Gastrocnemius medialis (tissue), 4 donors: ENCODE measurements around the gene ABHD17B. TPM values are rescaled to one million over a fixed set of nuclear protein-coding genes. Genes with fewer than 3 reads are reported as not detected.

Experiments used
- ATAC-seq, 2 donors: fragments of 150-250 bp; one replicate each; pipeline ENCODE4 v1.9.1; 2016
- DNase-seq, 2 donors: peaks; one replicate each; pipeline ENCODE4 v3.0.0-alpha.2; 2019
- H3K27ac ChIP-seq, 4 donors: fragments of 200-600 bp; sonication (generic); 1 replicate in 1 of 4; 2 replicates in 3 of 4; pipeline ENCODE4 v1.5.1; 2016 to 2018; ENCODE audit warnings: mild to moderate bottlenecking in 2 of 4, moderate library complexity in 1 of 4
- H3K27me3 ChIP-seq, 3 donors: fragments of 200-600 bp; sonication (generic) in 2 of 3; 1 replicate in 1 of 3; 2 replicates in 2 of 3; pipeline versions ENCODE4 v1.5.1 to v1.6.0; 2016 to 2019; ENCODE audit warnings: mild to moderate bottlenecking in 1 of 3, moderate library complexity in 1 of 3
- H3K36me3 ChIP-seq, 2 donors: fragments of 200-600 bp; sonication (generic) in 1 of 2; one replicate each; pipeline ENCODE4 v1.5.1; 2017 to 2018
- H3K4me1 ChIP-seq, 2 donors: fragments of 200-600 bp; sonication (generic) in 1 of 2; one replicate each; pipeline ENCODE4 v1.5.1; 2016 to 2017; ENCODE audit warnings: mild to moderate bottlenecking in 2 of 2
- H3K4me3 ChIP-seq, 4 donors: fragments of 200-600 bp; sonication (generic) in 3 of 4; 1 replicate in 1 of 4; 2 replicates in 3 of 4; pipeline ENCODE4 v1.5.1; 2016 to 2019; ENCODE audit warnings: mild to moderate bottlenecking in 2 of 4
- H3K9me3 ChIP-seq, 3 donors: fragments of 200-600 bp; sonication (generic) in 2 of 3; 1 replicate in 1 of 3; 2 replicates in 2 of 3; pipeline ENCODE4 v1.5.1; 2016 to 2019
- POLR2A ChIP-seq, 2 donors: fragments of 450-650 bp; IDR thresholded peaks; one replicate each; pipeline ENCODE4 v1.6.1; 2017; ENCODE audit warnings: antibody characterized with exemption in 2 of 2, mild to moderate bottlenecking in 2 of 2, moderate library complexity in 2 of 2
- in situ Hi-C, 4 donors: fragments of 200-750 bp; cut with MboI; loops; one replicate each; pipeline versions ENCODE4 v1.15.0 to v1.8.0; 2017; ENCODE audit warnings: low sequenced_read_pairs in 4 of 4
- intact Hi-C: fragments of 100-400 bp; cut with DNase I; formaldehyde crosslinking; loops from one replicate; pipeline ENCODE4 v1.15.1; 2023; ENCODE audit warnings: low total_unique reads
- total RNA-seq, 4 donors: library from RNA; depleted of rRNA; stranded (reverse); fragments of >200 nt; gene quantifications; one replicate each; pipeline versions ENCODE4 v1.1.0 to v1.2.3, GENCODE V29; 2016
- TF ChIP-seq, protein P1 (sequence below), 5 experiments: fragments of 450-650 bp in 3 of 5; fragments of 200-600 bp in 2 of 5; sonication (generic) in 2 of 5; IDR thresholded peaks in 4 of 5; conservative IDR thresholded peaks in 1 of 5; 1 replicate in 4 of 5; 2 replicates in 1 of 5; pipeline ENCODE4 v1.5.1; 2016 to 2019; ENCODE audit warnings: antibody characterized with exemption in 5 of 5, mild to moderate bottlenecking in 3 of 5, moderate library complexity in 3 of 5

Gene ABHD17B
- total RNA-seq, 4 donors from 2014 or later, result 20.7 to 35.0 (median 27.0) TPM

GRCh38 chr9:71887362-71887761 is 23.6 kb downstream of the ABHD17B start:
- no peak for DNase-seq
- intact Hi-C loops (no loop called here), in situ Hi-C loops (no loop called here)
- H3K36me3 ChIP-seq, result no peaks in the 10 kb centered on the region
- peaks cover 0 to 12% of the 10 kb centered on the region in 2 donors for H3K4me1 ChIP-seq
- no peak for TF ChIP-seq POLR2A (IDR thresholded peaks at IDR 0.05)
- TF ChIP-seq, protein P1, sequence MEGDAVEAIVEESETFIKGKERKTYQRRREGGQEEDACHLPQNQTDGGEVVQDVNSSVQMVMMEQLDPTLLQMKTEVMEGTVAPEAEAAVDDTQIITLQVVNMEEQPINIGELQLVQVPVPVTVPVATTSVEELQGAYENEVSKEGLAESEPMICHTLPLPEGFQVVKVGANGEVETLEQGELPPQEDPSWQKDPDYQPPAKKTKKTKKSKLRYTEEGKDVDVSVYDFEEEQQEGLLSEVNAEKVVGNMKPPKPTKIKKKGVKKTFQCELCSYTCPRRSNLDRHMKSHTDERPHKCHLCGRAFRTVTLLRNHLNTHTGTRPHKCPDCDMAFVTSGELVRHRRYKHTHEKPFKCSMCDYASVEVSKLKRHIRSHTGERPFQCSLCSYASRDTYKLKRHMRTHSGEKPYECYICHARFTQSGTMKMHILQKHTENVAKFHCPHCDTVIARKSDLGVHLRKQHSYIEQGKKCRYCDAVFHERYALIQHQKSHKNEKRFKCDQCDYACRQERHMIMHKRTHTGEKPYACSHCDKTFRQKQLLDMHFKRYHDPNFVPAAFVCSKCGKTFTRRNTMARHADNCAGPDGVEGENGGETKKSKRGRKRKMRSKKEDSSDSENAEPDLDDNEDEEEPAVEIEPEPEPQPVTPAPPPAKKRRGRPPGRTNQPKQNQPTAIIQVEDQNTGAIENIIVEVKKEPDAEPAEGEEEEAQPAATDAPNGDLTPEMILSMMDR (IDR thresholded peaks at IDR 0.05 in 4 of 5, conservative IDR thresholded peaks at IDR 0.05 in 1 of 5), result no peak
- H3K9me3 ChIP-seq, result peaks cover 0 to 9% (median 0%) of the 10 kb centered on the region in 3 donors
- no peak overlapping the region for H3K27ac ChIP-seq
- ATAC-seq, result no peak
- H3K4me3 ChIP-seq, result no peak overlapping the region
- H3K27me3 ChIP-seq, result no peaks in the 10 kb centered on the region

DNA sequence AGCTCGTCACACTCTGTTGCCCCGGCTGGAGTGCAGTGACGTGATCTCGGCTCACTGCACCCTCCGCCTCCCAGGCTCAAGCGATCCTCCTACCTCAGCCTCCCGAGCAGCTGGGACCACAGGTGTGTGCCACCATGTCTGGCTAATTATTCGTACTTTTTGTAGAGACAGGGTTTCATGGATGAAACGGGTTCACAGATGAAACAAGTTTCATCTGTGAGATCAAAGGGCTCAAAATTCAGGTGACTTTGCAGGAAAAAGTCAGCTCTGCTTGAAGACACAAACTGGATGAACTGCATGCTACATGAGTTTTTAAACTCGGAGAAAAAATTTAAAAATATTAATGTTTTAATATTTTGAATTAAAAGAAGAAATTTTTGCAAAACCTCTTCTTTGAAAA is 24.5 kb downstream of the ABHD17B start:
- H3K36me3 ChIP-seq, result no peaks in the 10 kb centered on the region
- peaks cover 0 to 11% of the 10 kb centered on the region in 2 donors for H3K4me1 ChIP-seq
- H3K9me3 ChIP-seq, result peaks cover 0 to 9% (median 0%) of the 10 kb centered on the region in 3 donors
- H3K27ac ChIP-seq, result no peak overlapping the region
- in situ Hi-C loops (no loop called here), intact Hi-C loops (no loop called here)
- DNase-seq (no peak), ATAC-seq (no peak)
- no peaks in the 10 kb centered on the region for H3K27me3 ChIP-seq
- no peak overlapping the region for H3K4me3 ChIP-seq
- TF ChIP-seq, protein P1 (IDR thresholded peaks at IDR 0.05 in 4 of 5, conservative IDR thresholded peaks at IDR 0.05 in 1 of 5), result no peak
- no peak for TF ChIP-seq POLR2A (IDR thresholded peaks at IDR 0.05)

DNA sequence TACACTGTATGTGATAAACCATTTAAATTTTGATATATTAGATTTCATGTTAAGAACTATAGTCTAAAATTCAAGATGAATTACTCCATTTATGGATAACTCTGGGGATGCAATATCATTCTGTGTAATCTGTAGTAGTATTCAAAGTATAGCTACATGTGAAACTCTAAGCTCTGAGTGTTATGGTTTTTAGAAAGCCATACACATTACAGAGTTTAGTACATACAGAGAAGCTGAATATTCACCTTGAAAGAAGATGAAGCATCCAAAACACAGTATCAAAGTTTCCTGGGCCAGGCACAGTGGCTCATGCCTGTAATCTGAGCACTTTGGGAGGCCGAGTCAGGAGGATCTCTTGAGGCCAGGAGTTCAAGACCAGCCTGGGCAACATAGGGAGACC is 25.0 kb downstream of the ABHD17B start:
- no peak overlapping the region for H3K27ac ChIP-seq
- no peak for DNase-seq
- intact Hi-C loops (no loop called here), in situ Hi-C loops (no loop called here)
- no peak for ATAC-seq
- H3K4me1 ChIP-seq, result peaks cover 0 to 9% of the 10 kb centered on the region in 2 donors
- H3K9me3 ChIP-seq, result peaks cover 0 to 9% (median 0%) of the 10 kb centered on the region in 3 donors
- H3K27me3 ChIP-seq, result no peaks in the 10 kb centered on the region
- no peaks in the 10 kb centered on the region for H3K36me3 ChIP-seq
- H3K4me3 ChIP-seq, result no peak overlapping the region
- TF ChIP-seq, protein P1 (IDR thresholded peaks at IDR 0.05 in 4 of 5, conservative IDR thresholded peaks at IDR 0.05 in 1 of 5), result no peak
- no peak for TF ChIP-seq POLR2A (IDR thresholded peaks at IDR 0.05)

DNA sequence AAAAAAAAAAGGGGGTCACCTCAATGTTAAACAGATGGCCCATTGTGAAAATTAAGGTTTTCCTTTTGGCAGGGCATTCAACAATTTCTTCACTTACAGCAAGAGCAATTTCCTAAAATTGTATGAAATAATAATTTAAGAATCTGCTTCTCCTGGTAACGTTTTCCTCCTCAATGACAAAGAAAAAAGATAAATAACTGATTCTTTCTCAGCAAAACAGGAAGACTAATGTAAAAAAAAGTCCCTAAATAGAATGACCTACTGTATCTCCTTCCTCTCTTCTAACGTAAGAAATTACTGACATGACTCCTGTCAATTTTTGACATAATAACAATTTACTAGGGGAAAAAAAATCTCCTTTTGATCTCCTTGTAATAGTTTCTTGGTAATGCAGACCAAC is 25.5 kb downstream of the ABHD17B start:
- no peaks in the 10 kb centered on the region for H3K27me3 ChIP-seq
- H3K4me1 ChIP-seq, result peaks cover 0 to 10% of the 10 kb centered on the region in 2 donors
- intact Hi-C loops (no loop called here), in situ Hi-C loops (no loop called here)
- no peak overlapping the region for H3K4me3 ChIP-seq
- no peaks in the 10 kb centered on the region for H3K36me3 ChIP-seq
- DNase-seq (no peak), ATAC-seq (no peak)
- peaks cover 0 to 9% (median 0%) of the 10 kb centered on the region in 3 donors for H3K9me3 ChIP-seq
- no peak overlapping the region for H3K27ac ChIP-seq
- TF ChIP-seq, protein P1 (IDR thresholded peaks at IDR 0.05 in 4 of 5, conservative IDR thresholded peaks at IDR 0.05 in 1 of 5), result no peak
- no peak for TF ChIP-seq POLR2A (IDR thresholded peaks at IDR 0.05)

DNA sequence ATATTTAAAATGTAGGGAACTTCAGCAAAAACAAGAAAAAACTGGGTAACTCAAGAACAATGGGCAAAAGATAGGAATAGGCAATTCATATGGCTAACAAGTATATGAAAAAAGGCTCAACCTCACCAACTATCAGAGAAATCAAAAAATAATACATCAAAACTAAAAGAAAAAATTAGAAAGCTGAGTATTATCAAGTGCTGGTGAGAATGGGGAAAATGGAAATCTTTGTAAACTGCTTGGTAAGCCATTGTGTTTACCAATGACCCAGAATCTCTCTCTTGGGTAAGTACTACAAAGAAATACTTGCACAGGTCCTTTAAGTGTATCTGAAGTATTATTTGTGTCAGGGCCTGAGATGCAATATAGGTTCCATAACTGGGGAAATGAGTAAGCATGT is 27.0 kb downstream of the ABHD17B start:
- Histone ChIP-seq H3K36me3 (no peaks in the 10 kb centered on the region), H3K27me3 (no peaks in the 10 kb centered on the region), H3K27ac (no peak overlapping the region), H3K4me3 (no peak overlapping the region), H3K4me1 (peaks cover 0 to 18% of the 10 kb centered on the region in 2 donors), H3K9me3 (peaks cover 0 to 9% (median 0%) of the 10 kb centered on the region in 3 donors)
- ATAC-seq, result no peak
- DNase-seq, result no peak
- TF ChIP-seq POLR2A (IDR thresholded peaks at IDR 0.05), result no peak
- TF ChIP-seq, protein P1 (IDR thresholded peaks at IDR 0.05 in 4 of 5, conservative IDR thresholded peaks at IDR 0.05 in 1 of 5), result no peak
- intact Hi-C loops, result no loop called here
- in situ Hi-C loops, result no loop called here
